Panc1 (cell line): ENCODE measurements around the gene ISM1. TPM values are rescaled to one million over a fixed set of nuclear protein-coding genes. Genes with fewer than 3 reads are reported as not detected.

ENCODE experiments used
- ATAC-seq: fragments of 200-7000 bp; cut with Tn5 transposase; 2 replicates; pipeline ENCODE4 v1.9.1; 2020; ENCODE audit warnings: mild to moderate bottlenecking, moderate library complexity
- BruUV-seq: library from RNA; stranded (reverse); fragments of 400-500 nt; replicated peaks from 2 replicates; lab custom pipeline; 2021; lab: Mats Ljungman, UMichigan
- CTCF ChIA-PET: fragments of 300-600 bp; sonication (Branson Sonifier 250); formaldehyde crosslinking; loops from one replicate; lab custom pipeline; 2022; ENCODE audit warnings: antibody characterized with exemption; lab: Charles Lee
- POLR2A ChIA-PET: fragments of 300-600 bp; sonication (Branson Sonifier 250); formaldehyde crosslinking; loops from one replicate; lab custom pipeline; 2022; ENCODE audit warnings: antibody characterized with exemption; lab: Charles Lee
- DNase-seq: peaks from one replicate; pipeline ENCODE4 v3.0.0-alpha.2; 2010; ENCODE audit warnings: low read depth, low spot score
- H3K27ac ChIP-seq: 2 replicates; pipeline ENCODE4 v1.5.1; 2011; ENCODE audit warnings: mild to moderate bottlenecking, low read length, inconsistent platforms
- H3K27me3 ChIP-seq: fragments of 200-500 bp; sonication (Bioruptor generic); 2 replicates; pipeline ENCODE4 v1.6.0; 2014; ENCODE audit warnings: low read length, inconsistent platforms; ENCODE audit not compliant: control insufficient read depth, insufficient read depth
- H3K36me3 ChIP-seq: fragments of 200-500 bp; sonication (Bioruptor generic); 2 replicates; pipeline ENCODE4 v1.5.1; 2014; ENCODE audit warnings: inconsistent platforms, mild to moderate bottlenecking, low read length, moderate library complexity; ENCODE audit not compliant: control insufficient read depth, insufficient read depth
- H3K4me1 ChIP-seq: 2 replicates; pipeline ENCODE4 v1.5.1; 2011; ENCODE audit warnings: inconsistent platforms, mild to moderate bottlenecking, low read length, moderate library complexity; ENCODE audit not compliant: control insufficient read depth, insufficient read depth
- H3K4me3 ChIP-seq, 2 experiments: 2 replicates each; pipeline ENCODE4 v1.5.1; 2011 to 2012; ENCODE audit warnings: low read depth in 2 of 2, low read length in 2 of 2, mild to moderate bottlenecking in 2 of 2, inconsistent platforms in 1 of 2, moderate library complexity in 1 of 2
- H3K9me3 ChIP-seq: fragments of 200-500 bp; sonication (Bioruptor generic); 2 replicates; pipeline ENCODE4 v1.5.1; 2014; ENCODE audit warnings: low read depth, mild to moderate bottlenecking, inconsistent platforms, low read length, moderate library complexity; ENCODE audit not compliant: control insufficient read depth, insufficient read depth
- CTCF ChIP-seq: fragments of 450-650 bp; IDR thresholded peaks from 2 replicates; pipeline ENCODE4 v1.5.1; 2017; ENCODE audit warnings: mild to moderate bottlenecking
- POLR2AphosphoS5 ChIP-seq: IDR thresholded peaks from 2 replicates; pipeline ENCODE4 v1.6.1; 2012; ENCODE audit warnings: mild to moderate bottlenecking, low read depth, low read length, moderate library complexity
- REST ChIP-seq, 2 experiments: IDR thresholded peaks; 2 replicates each; pipeline ENCODE4 v1.6.1; 2011 to 2012; ENCODE audit warnings: low read depth in 2 of 2, control low read depth in 1 of 2, low read length in 1 of 2, mild to moderate bottlenecking in 1 of 2, moderate library complexity in 1 of 2; ENCODE audit not compliant: insufficient read depth in 1 of 2
- SIN3A ChIP-seq: IDR thresholded peaks from 2 replicates; pipeline ENCODE4 v1.6.1; 2012; ENCODE audit warnings: low read depth, mild to moderate bottlenecking, low read length, moderate library complexity, borderline replicate concordance; ENCODE audit not compliant: insufficient read depth
- TCF7L2 ChIP-seq: IDR thresholded peaks from 2 replicates; pipeline ENCODE4 v1.6.1; 2011; ENCODE audit warnings: mild to moderate bottlenecking, low read depth, low read length, inconsistent platforms
- in situ Hi-C: cut with HindIII; loops from 2 replicates; pipeline ENCODE4 v1.10.0; 2016; ENCODE audit warnings: low sequenced_read_pairs, low pct_unique_long_range_greater_than_20kb
- intact Hi-C: fragments of 100-400 bp; cut with micrococcal nuclease; formaldehyde crosslinking; loops from one replicate; pipeline ENCODE4 v1.10.0; 2022; ENCODE audit not compliant: unreplicated experiment
- total RNA-seq: library from RNA; stranded (reverse); gene quantifications from one replicate; pipeline ENCODE4 v1.2.1, GENCODE V29; 2021; ENCODE audit not compliant: unreplicated experiment

ISM1 gene
- total RNA-seq, 1 experiment from 2014 or later, result not detected

- Histone ChIP-seq H3K4me3 (no peak overlapping the region), H3K27me3 (no peaks in the 10 kb centered on the region), H3K36me3 (no peaks in the 10 kb centered on the region), H3K27ac (no peak overlapping the region), H3K9me3 (no peaks in the 10 kb centered on the region), H3K4me1 (no peaks in the 10 kb centered on the region)
- in situ Hi-C loops, result no loop called here
- CTCF ChIA-PET, result no interaction called here
- POLR2A ChIA-PET, result no interaction called here
- no TSS peak for BruUV-seq
- ATAC-seq (no peak), DNase-seq (no peak)
- TF ChIP-seq TCF7L2 (no peak), REST (IDR thresholded peaks at IDR 0.05; ENCODE audit: insufficient read depth in 1 of 2, low read depth in 2 of 2, low read length in 1 of 2) (no peak), POLR2AphosphoS5 (no peak), CTCF (no peak), SIN3A (no peak)
- intact Hi-C loops, result no loop called here
Observed at GRCh38 chr20:13336308-13337089, 115.4 kb downstream of the ISM1 start.

- no peak for DNase-seq
- H3K4me3 ChIP-seq, result no peak overlapping the region
- ATAC-seq, result no peak
- no peaks in the 10 kb centered on the region for H3K9me3 ChIP-seq
- H3K36me3 ChIP-seq, result no peaks in the 10 kb centered on the region
- no TSS peak for BruUV-seq
- H3K4me1 ChIP-seq, result no peaks in the 10 kb centered on the region
- POLR2A ChIA-PET, result no interaction called here
- in situ Hi-C loops (no loop called here), intact Hi-C loops (no loop called here)
- CTCF ChIA-PET, result no interaction called here
- H3K27me3 ChIP-seq, result no peaks in the 10 kb centered on the region
- TF ChIP-seq SIN3A (no peak), POLR2AphosphoS5 (no peak)
- H3K27ac ChIP-seq, result no peak overlapping the region
Observed at GRCh38 chr20:13337090-13337784, 116.2 kb downstream of the ISM1 start.
